ENCODE results near the gene PLK3. TPM values are rescaled to one million over a fixed set of nuclear protein-coding genes. Genes with fewer than 3 reads are reported as not detected.
"Not testable (repeated sequence)": the region's sequence is repeated elsewhere in the genome, so short reads cannot be mapped to it uniquely, and the experiment has no call there.

The PLK3 gene
- total RNA-seq, 1 donor from 2014 or later, result 18.5 TPM

DNA sequence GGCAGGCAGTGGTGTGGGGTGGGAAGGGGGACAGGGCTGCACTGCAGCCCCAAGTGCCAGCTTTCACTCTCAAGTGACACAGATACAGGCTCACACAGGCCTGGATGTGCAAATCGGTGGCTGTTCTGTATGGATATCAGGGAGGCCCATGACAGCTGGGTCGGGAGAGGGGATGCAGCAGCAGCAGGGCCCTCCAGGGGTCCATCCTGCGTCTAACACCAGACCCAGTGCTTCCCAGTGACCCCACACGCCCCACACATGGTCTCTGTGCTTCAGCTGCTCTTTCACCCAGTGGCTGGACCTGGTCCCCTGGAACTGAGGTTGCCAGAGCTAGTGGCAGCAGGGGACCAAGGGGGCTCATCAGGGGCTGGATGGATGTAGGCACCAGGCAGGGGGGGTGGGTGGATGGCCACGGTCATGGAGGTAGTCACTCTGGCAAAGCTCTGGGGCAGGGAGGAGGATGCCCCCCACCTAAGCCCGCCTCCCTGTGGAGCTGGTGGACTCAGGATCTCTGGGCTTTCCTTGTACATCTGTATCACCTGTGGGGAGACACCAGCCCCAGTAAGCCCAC is 22.0 kb downstream of the PLK3 start:
- Mint-ChIP-seq H3K27ac (no peak overlapping the region), H3K9me3 (no peaks in the 10 kb centered on the region), H3K4me3 (no peak overlapping the region), H3K4me1 (ENCODE audit: unreplicated experiment) (peaks cover 17% of the 10 kb centered on the region), H3K27me3 (peaks cover 3% of the 10 kb centered on the region), H3K36me3 (no peaks in the 10 kb centered on the region)
- TF ChIP-seq, protein P1, sequence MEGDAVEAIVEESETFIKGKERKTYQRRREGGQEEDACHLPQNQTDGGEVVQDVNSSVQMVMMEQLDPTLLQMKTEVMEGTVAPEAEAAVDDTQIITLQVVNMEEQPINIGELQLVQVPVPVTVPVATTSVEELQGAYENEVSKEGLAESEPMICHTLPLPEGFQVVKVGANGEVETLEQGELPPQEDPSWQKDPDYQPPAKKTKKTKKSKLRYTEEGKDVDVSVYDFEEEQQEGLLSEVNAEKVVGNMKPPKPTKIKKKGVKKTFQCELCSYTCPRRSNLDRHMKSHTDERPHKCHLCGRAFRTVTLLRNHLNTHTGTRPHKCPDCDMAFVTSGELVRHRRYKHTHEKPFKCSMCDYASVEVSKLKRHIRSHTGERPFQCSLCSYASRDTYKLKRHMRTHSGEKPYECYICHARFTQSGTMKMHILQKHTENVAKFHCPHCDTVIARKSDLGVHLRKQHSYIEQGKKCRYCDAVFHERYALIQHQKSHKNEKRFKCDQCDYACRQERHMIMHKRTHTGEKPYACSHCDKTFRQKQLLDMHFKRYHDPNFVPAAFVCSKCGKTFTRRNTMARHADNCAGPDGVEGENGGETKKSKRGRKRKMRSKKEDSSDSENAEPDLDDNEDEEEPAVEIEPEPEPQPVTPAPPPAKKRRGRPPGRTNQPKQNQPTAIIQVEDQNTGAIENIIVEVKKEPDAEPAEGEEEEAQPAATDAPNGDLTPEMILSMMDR (conservative IDR thresholded peaks at IDR 0.05), result no peak
- no peak for DNase-seq (ENCODE audit: extremely low spot score, unreplicated experiment)

DNA sequence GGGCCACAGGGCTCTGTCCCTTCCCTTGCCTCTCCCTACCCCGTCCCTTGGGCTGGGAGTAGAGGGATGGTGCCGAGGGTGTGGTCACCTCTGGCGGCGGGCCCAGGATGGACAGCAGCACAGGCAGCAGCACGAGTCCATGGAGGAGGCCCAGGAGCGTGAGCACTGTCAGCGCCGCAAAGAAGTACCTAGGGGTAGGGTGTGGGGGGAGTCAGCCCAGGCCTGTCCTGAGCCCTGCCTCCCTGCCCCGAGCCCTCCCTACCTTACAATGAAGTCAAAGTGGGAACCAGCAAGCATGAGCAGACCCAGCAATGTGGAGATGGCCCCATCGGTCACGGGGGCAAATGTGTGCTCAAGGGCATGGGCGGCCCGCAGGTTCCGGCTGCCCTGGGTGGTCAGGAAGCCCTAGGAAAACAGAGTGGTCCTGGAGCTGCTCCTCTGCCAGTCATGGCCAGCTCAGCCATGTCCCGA is 22.8 kb downstream of the PLK3 start:
- TF ChIP-seq, protein P1 (conservative IDR thresholded peaks at IDR 0.05), result no peak
- Mint-ChIP-seq H3K4me1 (ENCODE audit: unreplicated experiment) (peaks cover 16% of the 10 kb centered on the region), H3K27ac (no peak overlapping the region), H3K27me3 (peaks cover 3% of the 10 kb centered on the region), H3K4me3 (no peak overlapping the region), H3K9me3 (no peaks in the 10 kb centered on the region), H3K36me3 (no peaks in the 10 kb centered on the region)
- no peak for DNase-seq (ENCODE audit: extremely low spot score, unreplicated experiment)

DNA sequence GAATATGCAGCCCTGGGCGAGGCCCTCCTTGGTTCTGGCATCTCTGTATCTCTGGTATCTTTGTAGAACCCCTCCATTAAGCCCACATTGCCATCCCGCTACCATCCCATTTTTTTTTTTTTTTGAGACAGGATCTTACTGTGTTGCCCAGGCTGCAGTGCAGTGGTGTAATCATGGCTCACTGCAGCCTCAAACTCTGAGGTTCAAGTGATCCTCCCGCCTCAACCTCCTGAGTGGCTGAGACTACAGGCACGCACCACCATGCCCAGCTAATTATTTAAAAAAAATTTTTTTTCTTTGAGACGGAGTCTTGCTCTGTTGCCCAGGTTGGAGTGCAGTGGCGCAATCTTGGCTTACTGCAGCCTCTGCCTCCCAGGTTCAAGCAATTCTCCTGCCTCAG is 24.2 kb downstream of the PLK3 start:
- not testable (repeated sequence) for H3K4me1 Mint-ChIP-seq (ENCODE audit: unreplicated experiment); H3K4me3 Mint-ChIP-seq; H3K27me3 Mint-ChIP-seq; H3K36me3 Mint-ChIP-seq; H3K27ac Mint-ChIP-seq; DNase-seq (ENCODE audit: extremely low spot score, unreplicated experiment); H3K9me3 Mint-ChIP-seq

DNA sequence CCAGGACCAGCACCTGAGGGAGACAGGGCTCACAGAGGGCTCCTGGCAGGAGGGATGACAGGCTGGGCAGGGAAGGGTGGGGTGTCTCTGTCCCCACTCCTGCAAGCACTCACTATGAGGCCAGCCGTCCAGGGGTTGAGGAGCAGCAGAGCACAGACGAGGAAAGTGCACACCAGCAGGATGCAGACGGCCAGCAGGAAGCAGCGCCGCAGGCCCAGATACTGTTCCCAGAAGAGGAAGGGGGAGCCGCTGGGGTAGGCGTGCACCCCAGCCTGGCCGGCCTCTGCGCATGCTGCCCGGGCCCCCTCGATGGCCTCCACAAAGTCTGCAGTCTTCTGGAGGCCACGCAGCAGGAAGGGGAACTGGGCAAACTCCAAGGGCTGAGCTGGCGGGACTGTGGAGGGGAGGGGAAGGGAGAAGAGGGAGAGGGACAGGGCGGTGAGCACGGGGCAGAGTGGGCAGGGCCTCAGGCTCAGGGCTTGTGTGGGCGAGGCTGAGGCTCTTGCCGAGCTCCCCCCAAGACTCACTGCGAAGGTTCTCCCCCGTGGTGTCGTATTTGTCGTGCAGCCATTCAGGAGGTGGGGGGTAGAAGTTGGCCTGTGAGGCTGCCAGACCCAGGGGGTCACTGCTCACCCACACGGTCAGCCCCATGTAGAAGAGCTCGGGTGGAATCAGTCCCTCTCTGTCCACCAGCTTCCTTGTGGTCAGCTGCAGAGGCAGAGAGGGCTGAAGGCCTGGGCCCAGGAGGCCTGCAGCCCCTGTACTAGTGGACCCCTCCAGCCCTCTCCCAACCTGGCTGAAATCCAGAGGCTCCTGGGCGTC is 26.4 kb downstream of the PLK3 start:
- Mint-ChIP-seq H3K4me3 (no peak overlapping the region), H3K9me3 (no peaks in the 10 kb centered on the region), H3K36me3 (no peaks in the 10 kb centered on the region), H3K27ac (no peak overlapping the region), H3K27me3 (no peaks in the 10 kb centered on the region), H3K4me1 (ENCODE audit: unreplicated experiment) (peaks cover 6% of the 10 kb centered on the region)
- no peak for DNase-seq (ENCODE audit: extremely low spot score, unreplicated experiment)
- TF ChIP-seq, protein P1 (conservative IDR thresholded peaks at IDR 0.05), result no peak

DNA sequence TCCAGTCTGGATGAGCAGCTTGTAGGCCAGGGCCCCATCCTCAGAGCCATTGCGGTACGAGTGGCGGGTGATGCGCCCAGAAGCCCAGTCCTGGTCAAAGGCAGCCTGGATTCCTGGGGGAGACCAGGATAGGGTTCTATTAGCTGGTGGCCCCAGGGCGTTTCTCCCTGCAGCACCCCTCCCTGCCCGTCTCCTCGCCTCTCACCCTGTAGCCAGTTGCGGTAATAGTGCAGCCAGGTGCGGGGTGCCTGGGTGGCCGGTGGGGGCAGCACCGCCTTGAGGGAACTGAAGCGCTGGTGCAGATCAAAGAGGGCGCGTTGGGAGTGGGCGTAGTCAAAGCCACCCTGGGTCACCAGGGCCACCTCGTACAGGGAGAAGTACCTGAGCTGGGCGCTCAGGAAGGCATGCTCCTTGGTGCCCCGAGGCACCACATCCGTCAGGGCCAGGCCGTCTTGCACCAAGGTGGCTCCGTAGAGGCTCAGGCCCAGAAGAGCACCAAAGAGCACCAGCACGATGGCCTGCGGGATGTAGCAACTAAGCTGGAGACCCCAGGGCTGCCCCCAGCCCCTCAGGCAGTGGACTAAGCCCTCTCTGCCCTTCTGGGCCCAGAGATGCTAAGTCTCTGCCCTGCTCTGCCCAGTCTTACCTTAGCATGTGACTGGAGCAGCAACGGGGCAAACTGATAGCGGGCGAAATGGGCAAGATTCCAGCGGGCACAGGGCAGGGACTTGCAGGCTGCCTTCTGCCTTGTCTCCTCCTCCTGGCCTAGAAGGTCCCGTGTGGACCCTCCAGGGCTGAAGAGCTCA is 27.2 kb downstream of the PLK3 start:
- Mint-ChIP-seq H3K9me3 (no peaks in the 10 kb centered on the region), H3K27ac (no peak overlapping the region), H3K27me3 (no peaks in the 10 kb centered on the region), H3K4me1 (ENCODE audit: unreplicated experiment) (peaks cover 7% of the 10 kb centered on the region), H3K36me3 (no peaks in the 10 kb centered on the region), H3K4me3 (no peak overlapping the region)
- TF ChIP-seq, protein P1 (conservative IDR thresholded peaks at IDR 0.05), result no peak
- no peak for DNase-seq (ENCODE audit: extremely low spot score, unreplicated experiment)
